ENCODE results near the gene SET.
"Not testable (repeated sequence)": the region's sequence is repeated elsewhere in the genome, so short reads cannot be mapped to it uniquely, and the experiment has no call there.

The SET gene

GRCh38 chr9:128688501-128689292 is at the start of gene SET:
SET (plus strand) TSS chr9:128689222; CDS start chr9:128689583, 361 bp downstream.
- peak; percentile 65 for DNase-seq

GRCh38 chr9:128640603-128641002 is 48.4 kb upstream of the SET start:
- DNase-seq: no peak

GRCh38 chr9:128642675-128643245 is 46.3 kb upstream of the SET start:
- no peak for DNase-seq

GRCh38 chr9:128643519-128644300 is 45.3 kb upstream of the SET start:
- DNase-seq: no peak

- DNase-seq: not testable (repeated sequence)
Measured at GRCh38 chr9:128648206-128648605, 40.8 kb upstream of the SET start.

- no peak for DNase-seq
Measured at GRCh38 chr9:128651798-128652197, 37.2 kb upstream of the SET start.

- DNase-seq: no peak
Measured at GRCh38 chr9:128653908-128654307, 35.1 kb upstream of the SET start.

- DNase-seq: no peak
Measured at GRCh38 chr9:128654481-128654880, 34.5 kb upstream of the SET start.

GRCh38 chr9:128656416-128657343 is 32.3 kb upstream of the SET start, which contains the start of gene DYNC2I2:
DYNC2I2 (minus strand) TSS chr9:128656847; CDS start chr9:128656726, 121 bp downstream.
- DNase-seq: peak; percentile 57

GRCh38 chr9:128657344-128657704 is 31.7 kb upstream of the SET start:
- DNase-seq: no peak

- DNase-seq: no peak
Measured at GRCh38 chr9:128657796-128658195, 31.2 kb upstream of the SET start.

- not testable (repeated sequence) for DNase-seq
Measured at GRCh38 chr9:128666481-128666941, 22.5 kb upstream of the SET start.

- no peak for DNase-seq
Measured at GRCh38 chr9:128669786-128670185, 19.2 kb upstream of the SET start.

GRCh38 chr9:128675382-128675781 is 13.6 kb upstream of the SET start:
- no peak for DNase-seq

GRCh38 chr9:128677794-128678193 is 11.2 kb upstream of the SET start:
- no peak for DNase-seq

- DNase-seq: no peak
Measured at GRCh38 chr9:128683340-128684064, 5.5 kb upstream of the SET start.

GRCh38 chr9:128684065-128684324 is 5.0 kb upstream of the SET start:
- no peak for DNase-seq

- peak; percentile 3 for DNase-seq
Measured at GRCh38 chr9:128684325-128685199, 4.5 kb upstream of the SET start.

- no peak for DNase-seq
Measured at GRCh38 chr9:128685636-128686489, 3.2 kb upstream of the SET start.

GRCh38 chr9:128687453-128687852 is 1.6 kb upstream of the SET start:
- DNase-seq: no peak

All from GOT3 (cell line).